ENCODE measurements around the gene FGD6. TPM values are rescaled to one million over a fixed set of nuclear protein-coding genes. Genes with fewer than 3 reads are reported as not detected.

Gene FGD6
- total and polyA plus RNA-seq, 8 donors = 13.8 to 36.0 (median 16.0) TPM

DNA sequence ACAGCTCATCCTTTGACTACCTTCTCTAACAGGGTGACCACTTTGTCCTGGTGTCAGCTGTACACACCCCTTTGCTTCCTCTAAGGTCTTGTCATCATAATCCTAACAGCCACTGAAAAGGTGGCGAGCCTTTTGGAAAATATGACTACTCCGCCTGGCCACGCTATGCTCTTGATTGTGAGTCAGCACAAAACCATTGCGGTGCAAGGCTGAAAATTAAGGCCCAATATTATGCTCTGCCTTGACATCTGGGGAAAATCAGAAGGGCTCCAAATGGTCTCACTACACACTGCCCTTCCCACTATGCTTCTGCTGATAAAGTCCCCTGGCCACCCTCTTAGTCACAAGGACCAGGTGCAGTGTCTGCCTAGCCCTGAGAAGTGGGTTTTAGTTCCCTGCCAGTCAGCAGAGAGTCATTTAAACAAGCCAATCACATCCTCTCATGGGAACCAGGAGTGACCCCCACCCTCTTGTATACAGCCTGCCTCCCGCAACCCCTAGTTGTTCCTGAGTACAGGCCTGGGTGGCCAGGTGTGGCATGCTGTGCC is 34.3 kb downstream of the FGD6 start:
- H3K4me3 ChIP-seq = no peak overlapping the region
- no peaks in the 10 kb centered on the region for H3K36me3 ChIP-seq
- H3K4me1 ChIP-seq = no peaks in the 10 kb centered on the region
- DNase-seq (no peak), ATAC-seq (peak; percentile 56)
- H3K9me3 ChIP-seq = no peaks in the 10 kb centered on the region
- TF ChIP-seq, protein P1, sequence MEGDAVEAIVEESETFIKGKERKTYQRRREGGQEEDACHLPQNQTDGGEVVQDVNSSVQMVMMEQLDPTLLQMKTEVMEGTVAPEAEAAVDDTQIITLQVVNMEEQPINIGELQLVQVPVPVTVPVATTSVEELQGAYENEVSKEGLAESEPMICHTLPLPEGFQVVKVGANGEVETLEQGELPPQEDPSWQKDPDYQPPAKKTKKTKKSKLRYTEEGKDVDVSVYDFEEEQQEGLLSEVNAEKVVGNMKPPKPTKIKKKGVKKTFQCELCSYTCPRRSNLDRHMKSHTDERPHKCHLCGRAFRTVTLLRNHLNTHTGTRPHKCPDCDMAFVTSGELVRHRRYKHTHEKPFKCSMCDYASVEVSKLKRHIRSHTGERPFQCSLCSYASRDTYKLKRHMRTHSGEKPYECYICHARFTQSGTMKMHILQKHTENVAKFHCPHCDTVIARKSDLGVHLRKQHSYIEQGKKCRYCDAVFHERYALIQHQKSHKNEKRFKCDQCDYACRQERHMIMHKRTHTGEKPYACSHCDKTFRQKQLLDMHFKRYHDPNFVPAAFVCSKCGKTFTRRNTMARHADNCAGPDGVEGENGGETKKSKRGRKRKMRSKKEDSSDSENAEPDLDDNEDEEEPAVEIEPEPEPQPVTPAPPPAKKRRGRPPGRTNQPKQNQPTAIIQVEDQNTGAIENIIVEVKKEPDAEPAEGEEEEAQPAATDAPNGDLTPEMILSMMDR (IDR thresholded peaks at IDR 0.05) = no peak
- H3K27me3 ChIP-seq = no peaks in the 10 kb centered on the region
- intact Hi-C loops (cut with DNase I) = no loop called here
- no peak overlapping the region for H3K27ac ChIP-seq

DNA sequence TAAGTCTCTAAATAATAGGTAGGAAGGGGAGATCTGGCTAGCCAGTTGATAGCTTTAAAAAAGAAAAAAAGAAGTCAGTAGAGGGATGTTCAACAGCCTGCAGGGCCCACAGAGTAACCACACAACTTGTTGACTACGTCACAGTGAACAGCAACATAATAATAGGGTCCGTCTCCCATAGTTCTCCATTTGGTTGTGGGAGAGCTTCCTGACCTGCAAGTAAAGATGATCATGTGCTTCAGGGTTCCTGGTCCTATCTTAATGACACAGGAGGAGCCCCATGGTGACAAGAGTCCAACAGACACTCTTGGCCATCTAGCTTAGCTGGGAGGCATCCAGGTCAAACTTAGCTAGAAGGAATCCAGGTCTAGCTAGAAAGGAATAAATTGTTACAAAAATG is 36.2 kb downstream of the FGD6 start:
- Histone ChIP-seq H3K36me3 (no peaks in the 10 kb centered on the region), H3K27me3 (no peaks in the 10 kb centered on the region), H3K4me3 (no peak overlapping the region), H3K9me3 (no peaks in the 10 kb centered on the region), H3K27ac (no peak overlapping the region), H3K4me1 (no peaks in the 10 kb centered on the region)
- intact Hi-C loops (cut with DNase I) = no loop called here
- ATAC-seq = no peak
- TF ChIP-seq, protein P1 (IDR thresholded peaks at IDR 0.05) = no peak
- DNase-seq = no peak

DNA sequence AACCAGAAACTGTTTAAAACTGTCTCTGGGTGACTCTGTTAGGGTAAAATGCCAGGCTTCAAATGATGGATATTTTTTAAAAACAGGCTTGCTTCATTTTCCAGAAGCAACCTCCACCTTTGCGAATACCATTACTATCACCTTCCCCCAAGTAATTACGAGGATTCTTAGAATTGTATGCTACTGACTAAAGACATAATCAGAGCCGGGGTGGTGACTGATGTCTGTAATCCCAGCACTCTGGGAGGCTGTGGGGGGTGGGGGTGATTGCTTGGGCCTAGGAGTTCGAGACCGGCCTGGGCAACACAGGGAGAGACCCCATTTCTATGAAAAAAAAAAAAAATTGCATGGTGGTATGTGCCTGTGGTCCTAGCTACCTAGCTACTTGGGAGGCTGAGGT is 38.3 kb downstream of the FGD6 start:
- no peaks in the 10 kb centered on the region for H3K9me3 ChIP-seq
- no peak overlapping the region for H3K27ac ChIP-seq
- H3K4me3 ChIP-seq = no peak overlapping the region
- H3K36me3 ChIP-seq = no peaks in the 10 kb centered on the region
- ATAC-seq (no peak), DNase-seq (no peak)
- TF ChIP-seq, protein P1 (IDR thresholded peaks at IDR 0.05) = no peak
- no peaks in the 10 kb centered on the region for H3K27me3 ChIP-seq
- no peaks in the 10 kb centered on the region for H3K4me1 ChIP-seq
- intact Hi-C loops (cut with DNase I) = no loop called here

DNA sequence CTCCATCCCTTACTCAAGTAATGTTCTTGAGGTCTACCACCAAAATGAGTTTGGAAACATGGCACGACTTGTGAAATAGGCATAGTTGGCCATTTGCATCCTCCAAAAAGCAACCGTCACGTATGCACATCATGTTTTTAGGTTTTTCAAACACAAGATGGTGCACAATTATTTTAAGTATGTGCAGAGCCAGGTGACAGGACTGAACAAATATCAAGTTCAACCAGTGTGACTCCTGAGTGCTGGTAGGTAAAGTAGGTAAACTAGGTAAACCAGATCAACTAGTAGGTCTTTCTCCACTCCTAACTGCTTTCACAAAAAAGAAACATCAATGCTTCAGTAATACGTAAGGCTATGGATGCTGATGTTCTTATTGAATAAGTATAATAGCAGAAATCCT is 39.1 kb downstream of the FGD6 start:
- Histone ChIP-seq H3K4me3 (no peak overlapping the region), H3K9me3 (no peaks in the 10 kb centered on the region), H3K4me1 (peaks cover 0 to 6% of the 10 kb centered on the region in 2 donors), H3K27ac (no peak overlapping the region), H3K36me3 (no peaks in the 10 kb centered on the region), H3K27me3 (no peaks in the 10 kb centered on the region)
- TF ChIP-seq, protein P1 (IDR thresholded peaks at IDR 0.05) = no peak
- ATAC-seq (no peak), DNase-seq (no peak)
- intact Hi-C loops (cut with DNase I) = no loop called here

DNA sequence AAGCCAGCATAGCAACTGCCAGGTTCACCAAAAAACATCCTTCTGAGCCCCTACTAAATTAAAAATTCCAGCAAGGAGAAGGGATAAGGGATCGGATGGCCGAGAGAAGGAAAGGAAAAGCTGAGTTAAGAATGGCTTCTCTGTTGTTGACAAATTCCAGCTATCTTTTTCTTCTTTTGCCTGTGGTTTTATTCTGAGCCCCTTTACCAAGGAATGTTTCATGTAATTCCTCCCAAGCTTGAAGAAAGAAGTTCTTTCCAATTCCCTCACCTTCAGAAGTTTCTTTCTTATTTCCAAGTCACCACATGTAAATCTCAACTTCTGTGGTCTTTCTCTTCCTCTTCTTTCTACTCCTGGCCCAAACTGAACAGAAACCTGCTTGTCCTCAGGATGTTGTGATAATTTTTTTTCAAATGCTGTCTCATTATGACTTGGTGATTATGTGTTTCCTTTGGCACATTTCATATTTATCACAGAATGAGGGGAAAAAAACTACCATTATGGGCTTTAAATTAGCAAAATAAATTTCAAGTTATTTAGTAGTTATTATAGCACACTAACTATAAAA is 40.0 kb downstream of the FGD6 start:
- Histone ChIP-seq H3K9me3 (no peaks in the 10 kb centered on the region), H3K36me3 (peaks cover 0 to under 1% of the 10 kb centered on the region in 2 donors), H3K27ac (no peak overlapping the region), H3K27me3 (no peaks in the 10 kb centered on the region), H3K4me3 (no peak overlapping the region), H3K4me1 (peaks cover 0 to 7% of the 10 kb centered on the region in 2 donors)
- ATAC-seq (no peak), DNase-seq (no peak)
- TF ChIP-seq, protein P1 (IDR thresholded peaks at IDR 0.05) = no peak
- intact Hi-C loops (cut with DNase I) = no loop called here

All from left lung (tissue), 10 donors.